GM12878 (cell line): ENCODE measurements around the gene PTPN14. TPM values are rescaled to one million over a fixed set of nuclear protein-coding genes. Genes with fewer than 3 reads are reported as not detected.

Source experiments
- ATAC-seq: fragments of 200-7000 bp; cut with Tn5 transposase; 3 replicates; pipeline ENCODE4 v1.9.1; 2020; ENCODE audit warnings: mild to moderate bottlenecking, moderate library complexity
- BruUV-seq: library from RNA; stranded (reverse); fragments of 400-500 nt; replicated peaks from 2 replicates; lab custom pipeline; 2021; lab: Mats Ljungman, UMichigan
- CTCF ChIA-PET: fragments of 300-600 bp; sonication (Branson Sonifier 250); formaldehyde crosslinking; extraction: SDS; loops from one replicate; lab custom pipeline; 2021; ENCODE audit warnings: inconsistent platforms; lab: Yijun Ruan, JAX
- POLR2A ChIA-PET: fragments of 350-600 bp; formaldehyde crosslinking; extraction: SDS; loops from one replicate; lab custom pipeline; 2021; ENCODE audit warnings: inconsistent platforms; lab: Charles Lee
- RAD21 ChIA-PET: fragments of 300-600 bp; sonication (Branson Sonifier 250); formaldehyde crosslinking; loops from one replicate; lab custom pipeline; 2023; ENCODE audit warnings: antibody characterized with exemption; ENCODE audit not compliant: unreplicated experiment; lab: Charles Lee
- SMC1A ChIA-PET: fragments of 300-600 bp; sonication (Branson Sonifier 250); formaldehyde crosslinking; loops from one replicate; lab custom pipeline; 2023; ENCODE audit not compliant: unreplicated experiment, uncharacterized antibody; lab: Charles Lee
- DNase-seq: peaks from one replicate; pipeline ENCODE4 v3.0.0-alpha.2; 2011; ENCODE audit warnings: low read depth, low spot score
- FAIRE-seq: peaks from 3 replicates; lab custom pipeline; 2011; peaks lifted over from hg19 to GRCh38; lab: Jason Lieb, UNC
- H2AFZ ChIP-seq: 2 replicates; pipeline ENCODE4 v1.6.0; 2011; ENCODE audit warnings: low read depth, low read length, control low read depth; ENCODE audit not compliant: control insufficient read depth
- H3K27ac ChIP-seq: 2 replicates; pipeline ENCODE4 v1.5.1; 2011; ENCODE audit warnings: control low read depth; ENCODE audit not compliant: control insufficient read depth, insufficient read depth
- H3K27me3 ChIP-seq, 2 experiments: replicated peaks in 1 of 2; 2 replicates each; pipeline versions ENCODE4 v1.6.0 to v1.6.1; 2011; ENCODE audit warnings: low read length in 1 of 2; ENCODE audit not compliant: control insufficient read depth in 2 of 2, insufficient read depth in 2 of 2
- H3K36me3 ChIP-seq, 2 experiments: 2 replicates each; pipeline ENCODE4 v1.5.1; 2011; ENCODE audit warnings: low read length in 1 of 2; ENCODE audit not compliant: control insufficient read depth in 2 of 2, insufficient read depth in 2 of 2
- H3K4me1 ChIP-seq: 2 replicates; pipeline ENCODE4 v1.6.1; 2011; ENCODE audit warnings: mild to moderate bottlenecking, low read length, moderate library complexity, mixed read lengths; ENCODE audit not compliant: control insufficient read depth, insufficient read depth
- H3K4me2 ChIP-seq: 2 replicates; pipeline ENCODE4 v1.6.0; 2011; ENCODE audit warnings: control low read depth; ENCODE audit not compliant: control insufficient read depth, insufficient read depth
- H3K4me3 ChIP-seq: fragments of 200-600 bp; sonication (generic); 2 replicates; pipeline ENCODE4 v1.5.1; 2016
- H3K79me2 ChIP-seq: 2 replicates; pipeline ENCODE4 v1.6.0; 2011; ENCODE audit warnings: low read length; ENCODE audit not compliant: control insufficient read depth, insufficient read depth
- H3K9ac ChIP-seq: 2 replicates; pipeline ENCODE4 v1.8.0; 2011; ENCODE audit warnings: low read length, control low read depth, mixed read lengths; ENCODE audit not compliant: control insufficient read depth, insufficient read depth
- H3K9me3 ChIP-seq: replicated peaks from 3 replicates; pipeline ENCODE4 v1.5.1; 2011; ENCODE audit warnings: mild to moderate bottlenecking, low read length; ENCODE audit not compliant: control insufficient read depth, insufficient read depth
- H4K20me1 ChIP-seq: 2 replicates; pipeline ENCODE4 v1.6.0; 2011; ENCODE audit not compliant: control insufficient read depth, insufficient read depth
- BHLHE40 ChIP-seq, 2 experiments: fragments of 450-650 bp in 1 of 2; IDR thresholded peaks; 2 replicates each; pipeline ENCODE4 v1.6.1; 2011 to 2017; ENCODE audit warnings: low read depth in 2 of 2, borderline replicate concordance in 1 of 2, improper control_type of control experiment in 1 of 2, low read length in 1 of 2, mild to moderate bottlenecking in 1 of 2
- CBX5 ChIP-seq: sonication (generic); IDR thresholded peaks from 2 replicates; pipeline ENCODE4 v1.6.1; 2016; ENCODE audit warnings: low read depth, moderate library complexity, mild to moderate bottlenecking, inconsistent platforms
- CEBPZ ChIP-seq: fragments of 150-350 bp; IDR thresholded peaks from 2 replicates; pipeline ENCODE4 v1.6.1; 2016; ENCODE audit warnings: low read depth, low read length
- CHD2 ChIP-seq: IDR thresholded peaks from 2 replicates; pipeline ENCODE4 v1.6.1; 2011; ENCODE audit warnings: low read depth, low read length, improper control_type of control experiment, borderline replicate concordance
- E2F8 ChIP-seq: fragments of 450-650 bp; IDR thresholded peaks from 2 replicates; pipeline ENCODE4 v1.6.1; 2018; ENCODE audit warnings: mild to moderate bottlenecking, low read depth, moderate library complexity; ENCODE audit not compliant: partially characterized antibody
- ETV6 ChIP-seq, 2 experiments: fragments of 450-650 bp in 1 of 2; IDR thresholded peaks in 1 of 2; conservative IDR thresholded peaks in 1 of 2; 2 replicates each; pipeline ENCODE4 v1.6.1; 2014; ENCODE audit warnings: antibody characterized with exemption in 1 of 2, borderline replicate concordance in 1 of 2, low read depth in 1 of 2, mild to moderate bottlenecking in 1 of 2, moderate library complexity in 1 of 2
- IKZF2 ChIP-seq, 2 experiments: fragments of 450-650 bp; IDR thresholded peaks; 2 replicates each; pipeline ENCODE4 v1.6.1; 2017; ENCODE audit warnings: mild to moderate bottlenecking in 2 of 2, moderate library complexity in 2 of 2
- NFYB ChIP-seq: IDR thresholded peaks from 2 replicates; pipeline ENCODE4 v1.6.1; 2011; ENCODE audit warnings: low read depth, mild to moderate bottlenecking, low read length, improper control_type of control experiment, moderate library complexity; ENCODE audit not compliant: insufficient read depth
- RCOR1 ChIP-seq: conservative IDR thresholded peaks from 2 replicates; pipeline ENCODE4 v1.6.1; 2012; ENCODE audit warnings: low read depth, low read length, improper control_type of control experiment
- USF1 ChIP-seq: IDR thresholded peaks from 2 replicates; pipeline ENCODE4 v1.6.1; 2011; ENCODE audit warnings: borderline replicate concordance, low read depth, mild to moderate bottlenecking, moderate library complexity, mixed read lengths, low read length; ENCODE audit not compliant: insufficient read depth; ENCODE audit errors: extremely low read length
- YY1 ChIP-seq: IDR thresholded peaks from 2 replicates; pipeline ENCODE4 v1.6.1; 2011; ENCODE audit warnings: low read depth, mild to moderate bottlenecking, low read length
- ZNF592 ChIP-seq: fragments of 450-650 bp; IDR thresholded peaks from 2 replicates; pipeline ENCODE4 v1.6.1; 2017; ENCODE audit warnings: mild to moderate bottlenecking, moderate library complexity
- in situ Hi-C: fragments of 300-500 bp; cut with MboI; formaldehyde crosslinking; loops from 9 replicates; pipeline ENCODE4 v1.14.3; 2018; ENCODE audit warnings: mixed read lengths
- intact Hi-C: fragments of 100-400 bp; cut with micrococcal nuclease; formaldehyde crosslinking; loops from one replicate; pipeline ENCODE4 v1.14.2; 2022; ENCODE audit not compliant: unreplicated experiment
- polyA plus RNA-seq, 11 experiments: library from polyadenylated mRNA; depleted of rRNA in 4 of 11; unstranded in 6 of 11; stranded (reverse) in 5 of 11; fragments of >200 nt; fragmentation: Nextera tagmentation in 4 of 11; fragmentation: Illumina TruSeq in 1 of 11; extraction: Ambion mirVana in 4 of 11; extraction: Trizol in 1 of 11; gene quantifications; 1 replicate in 1 of 11; 2 replicates in 10 of 11; pipeline versions ENCODE4 v1.2.1 to v1.2.3, GENCODE V29; 2011 to 2016; ENCODE audit warnings: inconsistent platforms in 2 of 11, missing spikeins in 2 of 11, low read depth in 1 of 11
- total RNA-seq, 4 experiments: library from RNA; depleted of rRNA in 3 of 4; stranded (reverse); fragments of >200 nt in 3 of 4; fragmentation: Illumina TruSeq in 1 of 4; extraction: Trizol in 1 of 4; gene quantifications; 2 replicates each; pipeline versions ENCODE4 v1.2.1 to v1.2.3, GENCODE V29; 2013 to 2021

Gene PTPN14
- total and polyA plus RNA-seq, 10 of the 15 experiments (the other 5 are each of a cell fraction or from before 2014, with no cell fraction given) = 0.05 to 5.1 (median 0.44) TPM

GRCh38 chr1:214344897-214345296 is 206.5 kb downstream of the PTPN14 start:
- RAD21 ChIA-PET = no interaction called here
- Histone ChIP-seq H3K4me3 (no peak overlapping the region), H3K27me3 (no peaks in the 10 kb centered on the region), H3K27ac (no peak overlapping the region), H2AFZ (no peak overlapping the region), H3K79me2 (no peaks in the 10 kb centered on the region), H3K4me1 (no peaks in the 10 kb centered on the region), H3K9me3 (peaks cover 4% of the 10 kb centered on the region; the same call in 1 of the 3 replicates), H3K36me3 (no peaks in the 10 kb centered on the region), H4K20me1 (no peaks in the 10 kb centered on the region), H3K4me2 (no peak overlapping the region), H3K9ac (no peak overlapping the region)
- TF ChIP-seq BHLHE40 (IDR thresholded peaks at IDR 0.05; ENCODE audit: borderline replicate concordance in 1 of 2, low read depth in 2 of 2, low read length in 1 of 2) (no peak), E2F8 (no peak), NFYB (no peak), CEBPZ (no peak), IKZF2 (IDR thresholded peaks at IDR 0.05) (no peak), ETV6 (conservative IDR thresholded peaks at IDR 0.05 in 1 of 2, IDR thresholded peaks at IDR 0.05 in 1 of 2; ENCODE audit: borderline replicate concordance in 1 of 2, low read depth in 1 of 2) (no peak), USF1 (no peak), RCOR1 (no peak), ZNF592 (no peak), CBX5 (no peak), YY1 (no peak), CHD2 (no peak)
- no peak for ATAC-seq
- CTCF ChIA-PET = interaction anchor here (0.7 to 2.9 kb wide), 6 partner anchors 10 to 83 kb away, joined by 3 to 16 read pairs (median 4); no protein-coding TSS in a partner anchor
- no peak for FAIRE-seq
- SMC1A ChIA-PET = interaction anchor here (1.4 to 2.2 kb wide), 4 partner anchors 9 to 237 kb away, joined by 3 to 7 read pairs (median 6); no protein-coding TSS in a partner anchor
- no peak for DNase-seq
- POLR2A ChIA-PET = interaction anchor here (0.9 kb wide), 1 partner anchor 150 kb away, joined by 3 read pairs; no protein-coding TSS in a partner anchor
- BruUV-seq = no TSS peak
- in situ Hi-C loops (no loop called here), intact Hi-C loops (no loop called here)
